ENCODE data around the gene RAB12.
"Not testable (repeated sequence)": the region's sequence is repeated elsewhere in the genome, so short reads cannot be mapped to it uniquely, and the experiment has no call there.

DNA sequence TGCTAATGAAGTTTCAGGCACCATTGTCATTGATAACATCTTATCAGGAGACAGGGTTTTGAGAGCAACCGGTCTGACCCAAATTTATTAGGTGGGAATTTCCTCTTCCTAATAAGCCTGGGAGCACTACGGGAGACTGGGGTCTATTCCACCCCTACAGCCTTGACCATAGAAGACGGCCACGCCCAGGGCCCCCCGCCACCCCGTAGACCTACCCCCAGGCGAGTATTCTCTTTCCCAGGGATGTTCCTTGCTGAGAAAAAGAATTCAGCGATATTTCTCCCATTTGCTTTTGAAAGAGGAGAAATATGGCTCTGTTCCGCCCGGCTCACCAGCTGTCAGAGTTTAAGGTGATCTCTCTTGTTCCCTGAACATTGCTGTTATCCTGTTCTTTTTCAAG, 13.4 kb downstream of the RAB12 start:
- TF ChIP-seq, protein P1, sequence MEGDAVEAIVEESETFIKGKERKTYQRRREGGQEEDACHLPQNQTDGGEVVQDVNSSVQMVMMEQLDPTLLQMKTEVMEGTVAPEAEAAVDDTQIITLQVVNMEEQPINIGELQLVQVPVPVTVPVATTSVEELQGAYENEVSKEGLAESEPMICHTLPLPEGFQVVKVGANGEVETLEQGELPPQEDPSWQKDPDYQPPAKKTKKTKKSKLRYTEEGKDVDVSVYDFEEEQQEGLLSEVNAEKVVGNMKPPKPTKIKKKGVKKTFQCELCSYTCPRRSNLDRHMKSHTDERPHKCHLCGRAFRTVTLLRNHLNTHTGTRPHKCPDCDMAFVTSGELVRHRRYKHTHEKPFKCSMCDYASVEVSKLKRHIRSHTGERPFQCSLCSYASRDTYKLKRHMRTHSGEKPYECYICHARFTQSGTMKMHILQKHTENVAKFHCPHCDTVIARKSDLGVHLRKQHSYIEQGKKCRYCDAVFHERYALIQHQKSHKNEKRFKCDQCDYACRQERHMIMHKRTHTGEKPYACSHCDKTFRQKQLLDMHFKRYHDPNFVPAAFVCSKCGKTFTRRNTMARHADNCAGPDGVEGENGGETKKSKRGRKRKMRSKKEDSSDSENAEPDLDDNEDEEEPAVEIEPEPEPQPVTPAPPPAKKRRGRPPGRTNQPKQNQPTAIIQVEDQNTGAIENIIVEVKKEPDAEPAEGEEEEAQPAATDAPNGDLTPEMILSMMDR (conservative IDR thresholded peaks at IDR 0.05; ENCODE audit: low read length): not testable (repeated sequence)
- not testable (repeated sequence) for TF ChIP-seq EZH2phosphoT487 (IDR thresholded peaks at IDR 0.05; ENCODE audit: borderline replicate concordance, low read depth, low read length)
